ENCODE results near the gene CLTC.
A peak's percentile ranks its signal among the peaks of the same experiment; 100 is the strongest.
"Not testable (repeated sequence)": the region's sequence is repeated elsewhere in the genome, so short reads cannot be mapped to it uniquely, and the experiment has no call there.

The CLTC gene

GRCh38 chr17:59634632-59635541 is 15.2 kb downstream of the CLTC start:
- no peak for DNase-seq

- no peak for DNase-seq
These were observed 18.1 kb downstream of the CLTC start for GRCh38 chr17:59637611-59638310.

- DNase-seq: no peak
These were observed 18.9 kb downstream of the CLTC start for GRCh38 chr17:59638553-59638952.

- no peak for DNase-seq
These were observed 22.2 kb downstream of the CLTC start for GRCh38 chr17:59641799-59642484.

- no peak for DNase-seq
These were observed 22.9 kb downstream of the CLTC start for GRCh38 chr17:59642565-59642964.

- no peak for DNase-seq
These were observed 23.8 kb downstream of the CLTC start for GRCh38 chr17:59643159-59644140.

GRCh38 chr17:59647288-59647687 is 27.6 kb downstream of the CLTC start:
- DNase-seq: no peak

GRCh38 chr17:59649886-59650285 is 30.2 kb downstream of the CLTC start:
- no peak for DNase-seq

- DNase-seq: no peak
These were observed 30.9 kb downstream of the CLTC start for GRCh38 chr17:59650642-59651041.

GRCh38 chr17:59651346-59651745 is 31.7 kb downstream of the CLTC start:
- no peak for DNase-seq

- no peak for DNase-seq
These were observed 32.4 kb downstream of the CLTC start for GRCh38 chr17:59652119-59652518.

- not testable (repeated sequence) for DNase-seq
These were observed 36.9 kb downstream of the CLTC start for GRCh38 chr17:59656624-59657023.

- peak; percentile 79 for DNase-seq
These were observed 46.5 kb downstream of the CLTC start for GRCh38 chr17:59666235-59666634.

GRCh38 chr17:59668816-59669215 is 49.1 kb downstream of the CLTC start:
- no peak for DNase-seq

- no peak for DNase-seq
These were observed 49.7 kb downstream of the CLTC start for GRCh38 chr17:59669411-59669810.

GRCh38 chr17:59669944-59670343 is 50.2 kb downstream of the CLTC start:
- DNase-seq: no peak

- no peak for DNase-seq
These were observed 51.7 kb downstream of the CLTC start for GRCh38 chr17:59671386-59671785.

- no peak for DNase-seq
These were observed 55.5 kb downstream of the CLTC start for GRCh38 chr17:59675231-59675630.

GRCh38 chr17:59676716-59677115 is 57.0 kb downstream of the CLTC start:
- no peak for DNase-seq

- no peak for DNase-seq
These were observed 59.2 kb downstream of the CLTC start for GRCh38 chr17:59678918-59679317.

- DNase-seq: no peak
These were observed 60.6 kb downstream of the CLTC start for GRCh38 chr17:59680314-59680713.

GRCh38 chr17:59683283-59683682 is 63.6 kb downstream of the CLTC start:
- no peak for DNase-seq

Measured in NCI-H1436 (cell line).